Astrocyte (in vitro differentiated cells and primary cell): Measurements from ENCODE around the gene NDUFA8.

Experiments
- EZH2 ChIP-seq: IDR thresholded peaks from 2 replicates; pipeline ENCODE4 v1.6.1; 2012; ENCODE audit warnings: mild to moderate bottlenecking, low read length, inconsistent platforms; ENCODE audit not compliant: insufficient read depth
- TF ChIP-seq, protein P1 (sequence below): IDR thresholded peaks from 2 replicates; pipeline ENCODE4 v1.5.1; 2011; ENCODE audit warnings: low read depth, mild to moderate bottlenecking, inconsistent platforms, low read length, moderate library complexity; ENCODE audit not compliant: insufficient read depth

DNA sequence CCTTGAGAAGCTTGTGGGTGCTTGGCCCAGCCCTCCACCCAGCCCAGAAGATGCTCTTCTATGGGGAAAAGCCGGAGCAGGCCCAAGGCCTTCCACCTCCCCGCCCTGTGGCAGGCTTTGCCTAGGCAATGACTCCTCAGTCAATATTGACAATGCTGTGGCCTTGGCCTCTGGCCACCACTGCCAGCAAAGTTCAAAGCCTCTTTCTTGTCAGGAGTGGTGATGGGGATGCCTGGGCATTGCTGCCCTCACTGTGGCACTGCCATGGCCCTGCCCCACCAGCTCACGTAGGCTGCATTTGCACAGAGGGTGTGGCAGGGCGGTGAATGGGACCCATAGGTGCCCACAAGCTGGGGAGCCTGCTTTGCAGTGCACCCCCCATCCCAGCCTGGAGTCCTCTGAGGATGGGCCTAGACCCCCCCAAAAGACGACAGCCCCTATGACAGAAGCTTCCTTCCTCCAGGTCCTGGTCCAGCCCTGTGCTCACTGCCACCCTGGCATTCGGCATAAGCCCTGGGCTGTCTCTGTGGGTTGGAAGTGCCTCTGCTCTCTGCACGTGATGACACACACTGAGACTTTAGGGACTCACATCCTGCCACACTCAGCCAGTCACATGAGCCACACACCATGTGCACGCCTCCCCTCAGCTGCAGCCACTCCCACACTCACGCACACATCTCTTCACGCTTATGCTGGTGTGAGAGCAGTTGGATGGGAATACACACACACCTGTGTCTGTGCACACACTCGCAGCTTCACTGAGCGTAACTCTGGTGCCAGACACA, 31.2 kb upstream of the NDUFA8 start:
- TF ChIP-seq, protein P1, sequence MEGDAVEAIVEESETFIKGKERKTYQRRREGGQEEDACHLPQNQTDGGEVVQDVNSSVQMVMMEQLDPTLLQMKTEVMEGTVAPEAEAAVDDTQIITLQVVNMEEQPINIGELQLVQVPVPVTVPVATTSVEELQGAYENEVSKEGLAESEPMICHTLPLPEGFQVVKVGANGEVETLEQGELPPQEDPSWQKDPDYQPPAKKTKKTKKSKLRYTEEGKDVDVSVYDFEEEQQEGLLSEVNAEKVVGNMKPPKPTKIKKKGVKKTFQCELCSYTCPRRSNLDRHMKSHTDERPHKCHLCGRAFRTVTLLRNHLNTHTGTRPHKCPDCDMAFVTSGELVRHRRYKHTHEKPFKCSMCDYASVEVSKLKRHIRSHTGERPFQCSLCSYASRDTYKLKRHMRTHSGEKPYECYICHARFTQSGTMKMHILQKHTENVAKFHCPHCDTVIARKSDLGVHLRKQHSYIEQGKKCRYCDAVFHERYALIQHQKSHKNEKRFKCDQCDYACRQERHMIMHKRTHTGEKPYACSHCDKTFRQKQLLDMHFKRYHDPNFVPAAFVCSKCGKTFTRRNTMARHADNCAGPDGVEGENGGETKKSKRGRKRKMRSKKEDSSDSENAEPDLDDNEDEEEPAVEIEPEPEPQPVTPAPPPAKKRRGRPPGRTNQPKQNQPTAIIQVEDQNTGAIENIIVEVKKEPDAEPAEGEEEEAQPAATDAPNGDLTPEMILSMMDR, result no peak
- TF ChIP-seq EZH2, result no peak
